HG03139 (cell line): ENCODE data around the gene TIMM9.
A peak's percentile ranks its signal among the peaks of the same experiment; 100 is the strongest.
"Not testable (repeated sequence)": the region's sequence is repeated elsewhere in the genome, so short reads cannot be mapped to it uniquely, and the experiment has no call there.

Source experiments
- ATAC-seq: cut with Tn5 transposase; IDR thresholded peaks from one replicate; pipeline ENCODE4 v1.9.1; 2021; ENCODE audit not compliant: unreplicated experiment

TIMM9 gene

DNA sequence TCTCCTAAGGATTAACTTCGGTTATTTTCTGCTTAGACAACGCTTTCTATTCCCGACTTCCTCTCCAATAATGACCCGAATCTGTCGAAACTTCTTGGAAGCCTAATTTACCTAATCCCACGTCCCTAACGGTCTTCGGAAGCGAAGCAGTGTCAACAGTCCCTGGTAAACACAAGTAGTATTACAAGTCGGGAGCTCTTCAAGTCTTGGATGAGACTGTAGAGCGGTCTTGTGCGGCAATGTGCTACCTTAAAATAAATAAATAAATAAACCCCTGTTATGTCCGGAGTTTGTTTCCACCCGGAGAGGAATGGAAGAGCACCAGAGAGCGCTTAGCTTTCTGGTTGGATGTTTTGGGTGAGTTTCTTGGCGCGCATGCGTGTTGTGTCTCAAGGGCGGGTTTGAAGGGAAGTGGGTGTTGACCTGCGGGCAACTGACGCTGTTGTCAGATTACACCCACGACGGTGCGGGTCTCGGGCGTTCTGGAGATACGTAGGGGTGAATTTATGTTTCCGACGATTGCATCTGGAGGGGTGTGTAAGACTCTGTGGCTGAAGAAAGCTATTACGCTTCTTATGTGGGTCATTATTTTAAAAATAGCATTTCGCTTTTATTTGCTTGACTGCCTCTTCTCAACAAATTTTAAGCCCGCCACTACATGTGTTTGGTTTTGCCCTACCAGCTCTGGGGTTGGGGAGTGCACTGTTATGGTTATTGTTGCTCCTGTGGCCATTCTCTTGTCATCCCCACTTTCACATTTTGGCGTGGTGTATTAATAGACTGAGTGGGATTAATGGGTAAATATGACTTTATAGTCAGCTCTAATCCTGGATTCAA is at the start of gene TIMM9, which contains the start of gene KIAA0586:
TSS of gene TIMM9 (minus strand) at position 251 of the 837 bp plus-strand sequence. CDS start 15,586 bp downstream, outside the sequence.
TSS of gene KIAA0586 (plus strand) at position 439 of the 837 bp plus-strand sequence. CDS start 546 bp downstream, outside the sequence.
- peak; percentile 87 for ATAC-seq

GRCh38 chr14:58476320-58476719 is 49.0 kb upstream of the TIMM9 start:
- no peak for ATAC-seq

GRCh38 chr14:58469309-58469708 is 42.0 kb upstream of the TIMM9 start:
- no peak for ATAC-seq

- ATAC-seq = no peak
Observed at GRCh38 chr14:58467575-58467974, 40.2 kb upstream of the TIMM9 start.

DNA sequence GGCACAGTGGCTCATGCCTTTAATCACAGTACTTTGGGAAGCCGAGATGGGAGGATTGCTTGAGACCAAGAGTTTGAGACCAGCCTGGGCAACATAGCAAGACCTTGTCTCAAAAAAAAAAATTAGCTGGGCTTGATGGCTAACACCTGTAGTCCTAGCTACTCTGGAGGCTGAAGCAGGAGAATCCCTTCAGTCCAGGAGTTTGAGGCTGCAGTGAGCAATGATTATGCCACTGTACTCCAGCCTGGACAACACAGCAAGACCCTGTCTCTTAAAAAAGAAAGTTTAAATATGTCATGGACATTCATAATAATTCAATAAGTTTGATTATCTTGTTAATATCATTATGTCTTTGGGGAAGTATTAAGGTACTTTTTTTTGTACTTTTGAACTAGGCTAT is 39.1 kb upstream of the TIMM9 start:
- ATAC-seq = no peak

GRCh38 chr14:58465421-58465820 is 38.1 kb upstream of the TIMM9 start:
- ATAC-seq = no peak

GRCh38 chr14:58464652-58465051 is 37.3 kb upstream of the TIMM9 start:
- no peak for ATAC-seq

DNA sequence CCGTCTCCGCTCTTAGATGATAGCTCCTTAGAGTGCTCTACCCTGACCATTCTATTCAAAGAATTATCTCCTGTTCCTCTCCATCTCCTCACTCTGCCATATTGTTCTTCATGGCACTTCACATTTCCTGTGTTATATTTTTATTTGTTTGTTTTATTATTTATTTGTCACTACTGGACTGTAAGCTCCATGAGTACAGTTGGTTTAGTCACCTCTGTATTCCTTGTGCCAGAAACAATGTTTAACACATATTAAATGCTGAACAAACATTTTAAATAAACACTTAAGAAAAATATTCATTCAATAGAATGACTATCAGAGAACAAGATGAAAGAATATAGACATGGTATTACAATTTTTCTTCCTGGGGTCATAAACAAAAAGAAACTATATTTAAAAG is 35.8 kb upstream of the TIMM9 start:
- ATAC-seq = no peak

- no peak for ATAC-seq
Observed at GRCh38 chr14:58460772-58461171, 33.4 kb upstream of the TIMM9 start.

- ATAC-seq = no peak
Observed at GRCh38 chr14:58455593-58456265, 28.4 kb upstream of the TIMM9 start.

DNA sequence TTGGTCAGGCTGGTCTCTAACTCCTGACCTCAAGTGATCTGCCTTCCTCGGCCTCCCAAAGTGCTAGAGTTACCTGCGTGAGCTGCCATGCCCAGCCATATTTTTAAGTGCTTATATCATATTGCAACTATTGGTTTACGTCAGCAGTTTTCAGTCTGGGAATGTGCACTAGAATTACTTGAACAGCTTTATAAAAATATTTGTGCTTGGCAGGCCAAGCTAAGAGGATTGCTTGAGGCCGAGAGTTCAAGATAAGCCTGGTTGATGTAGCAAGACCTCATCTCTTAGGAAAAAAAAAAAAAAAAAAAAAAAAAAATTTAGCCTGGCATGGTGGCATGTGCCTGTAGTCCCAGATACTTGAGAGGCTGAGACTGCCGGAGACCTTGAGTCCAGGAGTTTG is 17.3 kb upstream of the TIMM9 start:
- no peak for ATAC-seq

- no peak for ATAC-seq
Observed at GRCh38 chr14:58439476-58439875, 12.1 kb upstream of the TIMM9 start.

- ATAC-seq = no peak
Observed at GRCh38 chr14:58430156-58430555, 2.8 kb upstream of the TIMM9 start.

GRCh38 chr14:58428118-58428683 is 870 bp upstream of the TIMM9 start:
- ATAC-seq = no peak

DNA sequence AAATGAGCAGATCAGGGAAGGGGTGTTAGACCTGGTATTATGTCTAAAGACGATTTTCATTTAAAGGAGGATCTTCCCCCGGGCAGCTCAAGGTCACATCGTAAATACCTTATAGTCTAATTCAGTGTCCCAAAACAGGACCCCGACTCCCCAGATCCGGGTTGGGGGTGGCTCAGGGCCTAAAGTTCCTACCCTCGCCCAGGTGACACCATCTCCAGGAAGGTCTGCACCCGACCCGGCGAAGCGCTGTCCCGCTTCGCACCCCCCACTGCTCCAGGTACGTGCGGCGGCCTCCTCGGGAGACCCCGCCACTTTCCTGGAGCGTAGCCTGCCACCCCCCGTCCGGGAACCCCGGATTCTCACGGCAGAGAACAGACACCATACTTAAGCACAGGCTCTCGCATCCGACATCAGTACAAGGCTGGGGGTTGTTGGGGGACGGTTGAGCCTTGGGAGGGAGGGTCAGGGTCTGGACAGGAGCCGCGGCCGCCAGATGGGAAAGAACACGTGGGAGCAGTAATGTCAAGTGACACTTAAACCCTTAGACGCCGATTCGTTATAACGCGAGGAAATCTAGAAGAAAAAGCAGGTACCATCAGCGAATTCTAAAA is 556 bp downstream of the TIMM9 start:
- ATAC-seq = peak; percentile 43

GRCh38 chr14:58416934-58417333 is 10.4 kb downstream of the TIMM9 start:
- not testable (repeated sequence) for ATAC-seq

GRCh38 chr14:58415636-58416547 is 11.4 kb downstream of the TIMM9 start:
- ATAC-seq = no peak

DNA sequence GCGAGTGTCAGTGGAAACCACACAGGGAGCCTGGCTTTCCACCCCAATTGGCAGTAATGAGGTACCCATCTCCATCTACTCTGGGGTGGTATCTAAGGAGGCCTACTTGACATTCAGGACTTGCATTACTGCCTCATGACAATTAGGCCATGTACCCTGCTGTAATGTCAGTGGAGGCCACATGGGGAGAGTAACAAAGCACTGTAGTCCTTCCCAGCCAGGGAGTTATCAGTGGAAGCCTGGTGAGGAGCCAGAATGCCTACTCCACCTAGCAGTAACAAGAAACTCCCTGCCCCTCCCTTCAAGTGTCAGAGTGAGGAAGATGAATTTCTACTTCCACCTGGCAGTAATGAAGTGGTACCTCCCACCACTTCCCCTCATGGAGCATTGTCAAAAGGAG is 12.5 kb downstream of the TIMM9 start:
- ATAC-seq = no peak

GRCh38 chr14:58408681-58409215 is 18.6 kb downstream of the TIMM9 start:
- no peak for ATAC-seq

DNA sequence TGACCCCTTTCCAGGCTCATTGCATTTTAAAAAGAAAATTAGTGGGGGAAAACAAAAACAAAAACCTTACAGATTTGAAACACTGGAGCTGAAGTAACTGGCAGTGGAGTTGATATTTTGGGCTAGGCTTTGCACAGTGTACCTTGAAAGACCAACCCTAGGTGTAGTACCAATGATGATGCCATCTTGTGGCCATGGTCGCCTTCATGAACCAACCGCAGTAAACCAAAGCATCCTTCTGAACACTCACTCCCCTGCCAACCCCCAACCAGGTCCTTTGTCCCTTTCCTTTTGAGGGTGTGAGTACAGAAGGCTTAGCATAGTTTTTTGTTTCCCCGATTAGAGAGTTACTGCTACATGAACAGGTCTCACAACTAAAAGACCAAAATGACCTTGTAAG is 25.7 kb downstream of the TIMM9 start:
- no peak for ATAC-seq
